GF-D8 (cell line): ENCODE measurements around the gene CNNM3.

ENCODE experiments used
- DNase-seq: peaks from one replicate; lab custom pipeline; 2025; lab: John Stamatoyannopoulos, UW

CNNM3 gene

GRCh38 chr2:96816836-96817702, 1.0 kb downstream of the CNNM3 start:
- no peak for DNase-seq

- DNase-seq: no peak
Measured at GRCh38 chr2:96817882-96818281, 1.8 kb downstream of the CNNM3 start.

- no peak for DNase-seq
Measured at GRCh38 chr2:96819128-96819875, 3.2 kb downstream of the CNNM3 start.

- DNase-seq: no peak
Measured at GRCh38 chr2:96819876-96820511, 3.9 kb downstream of the CNNM3 start.

- DNase-seq: no peak
Measured at GRCh38 chr2:96821113-96821675, 5.1 kb downstream of the CNNM3 start.

- no peak for DNase-seq
Measured at GRCh38 chr2:96822786-96823185, 6.7 kb downstream of the CNNM3 start.

GRCh38 chr2:96823198-96823597, 7.1 kb downstream of the CNNM3 start:
- no peak for DNase-seq

GRCh38 chr2:96824079-96824870, 8.2 kb downstream of the CNNM3 start:
- no peak for DNase-seq

- DNase-seq: no peak
Measured at GRCh38 chr2:96825057-96825456, 9.0 kb downstream of the CNNM3 start.

GRCh38 chr2:96826546-96827278, 10.6 kb downstream of the CNNM3 start:
- no peak for DNase-seq

GRCh38 chr2:96828436-96828835, 12.4 kb downstream of the CNNM3 start:
- no peak for DNase-seq

- no peak for DNase-seq
Measured at GRCh38 chr2:96828874-96829273, 12.8 kb downstream of the CNNM3 start.

- no peak for DNase-seq
Measured at GRCh38 chr2:96830044-96830562, 14.0 kb downstream of the CNNM3 start.

GRCh38 chr2:96831679-96832078, 15.6 kb downstream of the CNNM3 start:
- no peak for DNase-seq

- no peak for DNase-seq
Measured at GRCh38 chr2:96832408-96832753, 16.3 kb downstream of the CNNM3 start.

- no peak for DNase-seq
Measured at GRCh38 chr2:96832754-96833507, 16.9 kb downstream of the CNNM3 start.

- DNase-seq: no peak
Measured at GRCh38 chr2:96835830-96836229, 19.8 kb downstream of the CNNM3 start.

GRCh38 chr2:96837575-96837974, 21.5 kb downstream of the CNNM3 start:
- no peak for DNase-seq

- no peak for DNase-seq
Measured at GRCh38 chr2:96838345-96839292, 22.6 kb downstream of the CNNM3 start.
